PC-9 (cell line): ENCODE measurements around the gene TLL2.

Experiments used
- EZH2 ChIP-seq: fragments of 200-600 bp; sonication (generic); IDR thresholded peaks from 2 replicates; pipeline ENCODE4 v1.8.0; 2017; ENCODE audit warnings: antibody characterized with exemption, low read depth
- TF ChIP-seq, protein P1 (sequence below): fragments of 200-600 bp; sonication (generic); conservative IDR thresholded peaks from 2 replicates; pipeline ENCODE4 v1.6.1; 2017; ENCODE audit warnings: mixed run types, antibody characterized with exemption, mild to moderate bottlenecking, moderate library complexity

GRCh38 chr10:96517284-96517683 lies 3.6 kb upstream of the TLL2 start:
- TF ChIP-seq, protein P1, sequence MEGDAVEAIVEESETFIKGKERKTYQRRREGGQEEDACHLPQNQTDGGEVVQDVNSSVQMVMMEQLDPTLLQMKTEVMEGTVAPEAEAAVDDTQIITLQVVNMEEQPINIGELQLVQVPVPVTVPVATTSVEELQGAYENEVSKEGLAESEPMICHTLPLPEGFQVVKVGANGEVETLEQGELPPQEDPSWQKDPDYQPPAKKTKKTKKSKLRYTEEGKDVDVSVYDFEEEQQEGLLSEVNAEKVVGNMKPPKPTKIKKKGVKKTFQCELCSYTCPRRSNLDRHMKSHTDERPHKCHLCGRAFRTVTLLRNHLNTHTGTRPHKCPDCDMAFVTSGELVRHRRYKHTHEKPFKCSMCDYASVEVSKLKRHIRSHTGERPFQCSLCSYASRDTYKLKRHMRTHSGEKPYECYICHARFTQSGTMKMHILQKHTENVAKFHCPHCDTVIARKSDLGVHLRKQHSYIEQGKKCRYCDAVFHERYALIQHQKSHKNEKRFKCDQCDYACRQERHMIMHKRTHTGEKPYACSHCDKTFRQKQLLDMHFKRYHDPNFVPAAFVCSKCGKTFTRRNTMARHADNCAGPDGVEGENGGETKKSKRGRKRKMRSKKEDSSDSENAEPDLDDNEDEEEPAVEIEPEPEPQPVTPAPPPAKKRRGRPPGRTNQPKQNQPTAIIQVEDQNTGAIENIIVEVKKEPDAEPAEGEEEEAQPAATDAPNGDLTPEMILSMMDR, result no peak
- no peak for TF ChIP-seq EZH2
